Heart left ventricle (tissue), 13 donors: ENCODE data around the gene SETD6.

Experiments
- CTCF ChIP-seq, 12 donors: fragments of 200-600 bp; sonication (generic) in 4 of 12; IDR thresholded peaks; one replicate each; pipeline versions ENCODE4 v1.5.0 to v1.8.0; 2018 to 2022; ENCODE audit warnings: antibody characterized with exemption in 12 of 12, mild to moderate bottlenecking in 5 of 12
- POLR2A ChIP-seq, 2 donors: fragments of 450-650 bp; IDR thresholded peaks; one replicate each; pipeline ENCODE4 v1.6.1; 2017; ENCODE audit warnings: antibody characterized with exemption in 2 of 2, mild to moderate bottlenecking in 2 of 2, moderate library complexity in 2 of 2
- donor health status: ischemic (EF 13 %, LVEDD 7.1; RV severe dilation, severe dysfunction).
- donor health status: DM: no; HTN: yes; CAD: no.
- donor health status: DM: no; HTN: no; CAD: no.
- donor health status: ischemic (EF 25% LVEDD 6.9; RV normal size, moderate dysfunction).
- donor health status: ischemic (EF 25% LVEDD 5.7; RV mildly dilated, moderate dysfunction).
- donor health status: ischemic (EF 35%, LVEDD 5.7; RV mildly dilated, moderate dysfunction).
- donor health status: nonischemic (EF 11% LVEDD 7.7; RV severe dilation, severe dysfunction).
- donor health status: DM: yes; HTN: yes; CAD: no.
- donor health status: PGD.
- donor health status: ischemic (EF 29% LVEDD 5.4; RV normal size, mild dysfunction).
- donor health status: nonischemic (EF 23%, LVEDD 6.1; RV moderate dilation, normal function).

- TF ChIP-seq POLR2A (IDR thresholded peaks at IDR 0.05): no peak
- TF ChIP-seq CTCF (IDR thresholded peaks at IDR 0.05): no peak
Observed at GRCh38 chr16:58536278-58536677, 21.0 kb downstream of the SETD6 start.
